ENCODE results near the gene BCAS3.
"Not testable (repeated sequence)": the region's sequence is repeated elsewhere in the genome, so short reads cannot be mapped to it uniquely, and the experiment has no call there.

The BCAS3 gene

DNA sequence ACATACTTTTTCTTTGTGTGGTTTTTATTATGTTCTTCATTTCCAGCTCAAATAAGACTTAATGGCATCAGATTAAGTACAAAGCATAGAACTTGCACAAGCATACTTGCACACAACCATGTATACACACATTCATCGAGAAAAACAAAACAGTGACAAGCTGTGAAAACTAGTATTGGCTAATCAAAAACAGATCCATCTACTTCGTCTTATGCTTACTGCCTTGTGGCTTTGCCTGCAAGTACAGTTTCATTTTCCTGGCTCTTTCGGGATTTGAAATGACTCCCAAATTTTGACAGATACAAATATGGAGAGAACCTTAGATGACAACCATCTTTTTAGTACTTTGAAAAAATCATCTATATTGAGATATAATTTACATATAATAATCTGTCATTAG is 338.3 kb downstream of the BCAS3 start:
- H3K4me3 ChIP-seq (ENCODE audit: low read length), result no peak overlapping the region
- DNase-seq (ENCODE audit: low read depth), result no peak
- TF ChIP-seq, protein P1, sequence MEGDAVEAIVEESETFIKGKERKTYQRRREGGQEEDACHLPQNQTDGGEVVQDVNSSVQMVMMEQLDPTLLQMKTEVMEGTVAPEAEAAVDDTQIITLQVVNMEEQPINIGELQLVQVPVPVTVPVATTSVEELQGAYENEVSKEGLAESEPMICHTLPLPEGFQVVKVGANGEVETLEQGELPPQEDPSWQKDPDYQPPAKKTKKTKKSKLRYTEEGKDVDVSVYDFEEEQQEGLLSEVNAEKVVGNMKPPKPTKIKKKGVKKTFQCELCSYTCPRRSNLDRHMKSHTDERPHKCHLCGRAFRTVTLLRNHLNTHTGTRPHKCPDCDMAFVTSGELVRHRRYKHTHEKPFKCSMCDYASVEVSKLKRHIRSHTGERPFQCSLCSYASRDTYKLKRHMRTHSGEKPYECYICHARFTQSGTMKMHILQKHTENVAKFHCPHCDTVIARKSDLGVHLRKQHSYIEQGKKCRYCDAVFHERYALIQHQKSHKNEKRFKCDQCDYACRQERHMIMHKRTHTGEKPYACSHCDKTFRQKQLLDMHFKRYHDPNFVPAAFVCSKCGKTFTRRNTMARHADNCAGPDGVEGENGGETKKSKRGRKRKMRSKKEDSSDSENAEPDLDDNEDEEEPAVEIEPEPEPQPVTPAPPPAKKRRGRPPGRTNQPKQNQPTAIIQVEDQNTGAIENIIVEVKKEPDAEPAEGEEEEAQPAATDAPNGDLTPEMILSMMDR (conservative IDR thresholded peaks at IDR 0.05; ENCODE audit: low read depth, low read length), result no peak

DNA sequence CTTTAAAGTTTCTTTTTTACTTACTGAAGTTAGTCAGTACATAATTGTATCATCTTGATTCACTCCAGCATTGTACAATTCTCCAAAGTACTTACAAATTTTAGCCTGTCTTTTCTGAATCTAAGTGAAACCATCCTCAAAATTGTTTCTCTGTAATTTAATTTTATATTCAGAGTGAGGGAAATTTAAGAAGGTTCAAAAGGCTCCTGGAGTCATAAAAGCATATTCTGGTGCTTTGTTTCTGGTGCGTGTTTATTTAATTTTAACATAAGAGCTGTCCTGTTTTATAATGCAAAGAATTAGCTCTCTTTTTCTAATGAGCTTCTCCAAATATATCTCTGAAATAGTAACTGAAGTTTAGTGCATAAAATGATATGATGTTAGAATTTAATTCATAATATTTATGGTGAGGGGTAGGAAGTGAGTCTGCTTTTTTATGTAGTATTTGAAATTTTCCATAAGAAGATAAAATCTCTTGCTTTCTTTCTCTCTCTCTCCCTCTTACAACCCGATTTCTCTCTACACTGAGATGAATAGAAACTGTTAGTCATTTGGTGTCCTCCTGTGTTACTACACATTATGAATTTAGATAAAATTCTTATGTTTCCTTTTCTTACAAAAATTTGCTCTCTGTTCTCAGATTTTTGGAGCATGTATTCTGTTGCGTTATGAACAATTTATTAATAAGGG is 339.8 kb downstream of the BCAS3 start:
- DNase-seq (ENCODE audit: low read depth), result no peak
- TF ChIP-seq, protein P1 (conservative IDR thresholded peaks at IDR 0.05; ENCODE audit: low read depth, low read length), result no peak
- H3K4me3 ChIP-seq (ENCODE audit: low read length), result no peak overlapping the region

DNA sequence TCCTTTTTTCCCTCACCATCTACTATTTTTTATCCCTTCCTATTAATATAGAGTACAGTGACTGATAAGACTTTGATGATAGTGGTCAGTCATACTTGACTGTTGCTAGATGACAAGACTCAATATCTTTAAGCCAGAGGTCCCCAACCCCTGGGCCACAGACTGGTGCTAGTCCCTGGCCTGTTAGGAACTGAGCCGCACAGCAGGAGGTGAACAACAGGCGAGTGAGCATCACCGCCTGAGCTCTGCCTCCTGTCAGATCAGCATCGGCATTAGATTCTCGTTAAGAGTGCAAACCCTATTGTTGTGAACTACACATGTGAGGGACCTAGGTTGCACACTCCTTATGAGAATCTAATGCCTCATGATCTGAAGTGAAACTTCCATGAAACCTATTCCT is 341.3 kb downstream of the BCAS3 start:
- no peak for DNase-seq (ENCODE audit: low read depth)
- TF ChIP-seq, protein P1 (conservative IDR thresholded peaks at IDR 0.05; ENCODE audit: low read depth, low read length), result no peak

DNA sequence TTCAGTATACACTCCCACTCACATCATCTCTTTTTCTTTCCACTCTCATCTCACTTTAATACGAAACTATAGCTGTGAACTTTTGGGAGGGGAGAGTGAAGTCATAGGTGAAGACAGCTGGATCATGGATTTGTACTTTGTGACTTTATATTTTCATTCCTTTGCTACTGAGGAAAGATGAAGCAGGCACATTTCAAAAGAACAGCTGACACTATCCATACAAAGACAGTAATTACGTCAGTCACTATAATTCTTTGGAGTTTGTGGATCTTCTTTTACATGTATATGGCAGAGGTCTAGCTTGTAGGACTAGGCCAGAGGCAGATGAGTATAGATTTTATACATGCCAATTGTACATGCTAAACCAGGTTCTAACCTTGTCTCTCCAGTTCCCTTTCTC is 346.3 kb downstream of the BCAS3 start:
- H3K4me3 ChIP-seq (ENCODE audit: low read length), result no peak overlapping the region
- TF ChIP-seq, protein P1 (conservative IDR thresholded peaks at IDR 0.05; ENCODE audit: low read depth, low read length), result no peak
- no peak for DNase-seq (ENCODE audit: low read depth)

More for the DNA sequence above, 341.3 kb downstream of the BCAS3 start:
- no peak overlapping the region for H3K4me3 ChIP-seq (ENCODE audit: low read length)

DNA sequence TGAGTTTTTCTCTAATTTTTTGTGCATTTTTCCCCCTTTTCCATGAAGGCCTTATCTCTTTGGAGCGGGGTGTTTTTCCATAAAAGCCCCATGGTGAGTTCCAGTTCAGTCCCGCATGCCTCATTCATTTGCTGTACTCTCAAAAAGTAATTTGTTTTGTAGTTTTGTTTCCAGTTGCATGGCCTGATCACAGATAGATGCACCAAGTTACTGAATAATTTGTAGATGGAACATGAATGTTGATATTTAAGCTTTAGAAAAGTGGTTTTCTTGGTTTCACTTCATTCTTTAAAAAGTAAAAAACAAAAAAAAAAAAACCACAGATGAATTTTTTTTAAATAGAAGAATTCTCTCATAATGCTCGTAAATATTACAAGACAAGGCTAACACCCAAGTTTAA is 349.2 kb downstream of the BCAS3 start:
- H3K4me3 ChIP-seq (ENCODE audit: low read length), result no peak overlapping the region
- no peak for DNase-seq (ENCODE audit: low read depth)
- TF ChIP-seq, protein P1 (conservative IDR thresholded peaks at IDR 0.05; ENCODE audit: low read depth, low read length), result no peak

DNA sequence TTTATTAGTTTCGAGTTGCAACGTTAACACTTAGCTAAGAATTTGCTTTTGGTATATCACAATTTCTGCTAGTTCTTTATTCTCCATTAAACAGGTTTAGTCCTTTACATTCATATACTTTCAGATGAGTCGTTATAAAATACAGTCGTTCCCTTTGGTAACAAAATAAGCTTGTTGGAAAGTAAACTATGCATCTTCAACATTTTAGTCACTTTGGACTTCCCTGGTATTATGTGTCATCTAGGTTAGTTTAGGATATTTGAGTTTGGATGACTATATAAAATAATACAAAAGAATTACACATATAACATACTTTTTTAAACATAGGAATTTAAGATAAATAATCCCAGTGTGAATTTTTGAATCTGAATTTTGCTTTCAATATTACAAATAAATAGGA is 351.5 kb downstream of the BCAS3 start:
- H3K4me3 ChIP-seq (ENCODE audit: low read length), result no peak overlapping the region
- TF ChIP-seq, protein P1 (conservative IDR thresholded peaks at IDR 0.05; ENCODE audit: low read depth, low read length), result no peak
- no peak for DNase-seq (ENCODE audit: low read depth)

DNA sequence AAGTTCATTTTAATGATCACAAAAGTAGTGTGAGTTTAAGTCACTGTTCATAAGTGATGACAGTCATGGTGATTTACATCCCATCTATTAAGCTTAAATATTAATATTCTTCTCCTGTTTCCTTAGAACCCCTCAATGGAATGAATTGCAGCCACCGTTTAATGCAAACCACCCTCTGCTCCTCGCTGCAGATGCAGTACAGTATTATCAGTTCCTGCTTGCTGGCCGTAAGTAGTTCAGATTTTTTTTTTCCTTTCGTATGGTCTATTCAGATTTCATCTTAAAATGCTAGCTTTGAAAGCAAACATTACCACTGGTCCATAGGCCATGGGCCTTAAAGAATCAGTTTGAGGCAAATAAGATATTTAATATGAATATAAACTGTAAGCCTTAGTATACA is 363.0 kb downstream of the BCAS3 start:
- H3K4me3 ChIP-seq (ENCODE audit: low read length), result no peak overlapping the region
- DNase-seq (ENCODE audit: low read depth), result no peak
- TF ChIP-seq, protein P1 (conservative IDR thresholded peaks at IDR 0.05; ENCODE audit: low read depth, low read length), result no peak

DNA sequence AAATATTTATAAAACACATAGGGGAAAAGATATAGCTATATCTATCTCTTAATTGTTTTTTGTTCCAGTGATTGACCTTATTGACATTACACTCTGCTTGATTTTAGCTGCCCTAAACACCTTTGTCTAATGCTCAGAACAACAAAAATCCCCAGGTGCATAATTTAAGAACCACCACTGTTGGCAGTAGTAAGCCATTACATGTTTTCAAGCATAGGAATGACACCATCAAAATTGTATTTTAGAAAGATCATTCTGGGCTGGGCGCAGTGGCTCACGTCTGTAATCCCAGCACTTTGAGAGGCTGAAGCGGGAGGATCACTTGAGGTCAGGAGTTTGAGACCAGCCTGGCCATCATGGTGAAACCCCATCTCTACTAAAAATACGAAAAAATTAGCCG is 364.7 kb downstream of the BCAS3 start:
- H3K4me3 ChIP-seq (ENCODE audit: low read length); DNase-seq (ENCODE audit: low read depth): not testable (repeated sequence)
